PC-9 (cell line): ENCODE measurements around the gene STAMBPL1.

Source experiments
- EZH2 ChIP-seq: fragments of 200-600 bp; sonication (generic); IDR thresholded peaks from 2 replicates; pipeline ENCODE4 v1.8.0; 2017; ENCODE audit warnings: antibody characterized with exemption, low read depth
- TF ChIP-seq, protein P1 (sequence below): fragments of 200-600 bp; sonication (generic); conservative IDR thresholded peaks from 2 replicates; pipeline ENCODE4 v1.6.1; 2017; ENCODE audit warnings: mixed run types, antibody characterized with exemption, mild to moderate bottlenecking, moderate library complexity

DNA sequence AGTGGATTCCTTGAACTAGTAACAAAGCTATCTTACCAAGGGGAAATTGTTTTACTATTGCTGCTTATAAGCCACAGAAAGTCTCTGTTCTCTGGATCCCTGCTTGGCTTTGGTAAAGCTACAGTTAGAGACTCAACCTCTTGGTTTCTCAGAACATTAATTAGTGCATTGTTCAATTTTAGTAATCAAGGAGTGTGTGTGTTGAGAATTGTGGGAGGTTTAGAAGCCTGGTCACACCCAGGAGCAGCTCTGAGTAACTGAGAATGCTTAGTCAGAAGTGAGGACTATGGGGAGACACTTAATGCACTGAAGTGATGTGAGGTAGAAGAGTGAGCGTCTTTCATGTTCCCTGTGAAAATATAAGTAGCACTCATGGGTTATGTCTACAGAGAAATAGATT lies 80.8 kb downstream of the STAMBPL1 start:
- TF ChIP-seq EZH2 = no peak
- TF ChIP-seq, protein P1, sequence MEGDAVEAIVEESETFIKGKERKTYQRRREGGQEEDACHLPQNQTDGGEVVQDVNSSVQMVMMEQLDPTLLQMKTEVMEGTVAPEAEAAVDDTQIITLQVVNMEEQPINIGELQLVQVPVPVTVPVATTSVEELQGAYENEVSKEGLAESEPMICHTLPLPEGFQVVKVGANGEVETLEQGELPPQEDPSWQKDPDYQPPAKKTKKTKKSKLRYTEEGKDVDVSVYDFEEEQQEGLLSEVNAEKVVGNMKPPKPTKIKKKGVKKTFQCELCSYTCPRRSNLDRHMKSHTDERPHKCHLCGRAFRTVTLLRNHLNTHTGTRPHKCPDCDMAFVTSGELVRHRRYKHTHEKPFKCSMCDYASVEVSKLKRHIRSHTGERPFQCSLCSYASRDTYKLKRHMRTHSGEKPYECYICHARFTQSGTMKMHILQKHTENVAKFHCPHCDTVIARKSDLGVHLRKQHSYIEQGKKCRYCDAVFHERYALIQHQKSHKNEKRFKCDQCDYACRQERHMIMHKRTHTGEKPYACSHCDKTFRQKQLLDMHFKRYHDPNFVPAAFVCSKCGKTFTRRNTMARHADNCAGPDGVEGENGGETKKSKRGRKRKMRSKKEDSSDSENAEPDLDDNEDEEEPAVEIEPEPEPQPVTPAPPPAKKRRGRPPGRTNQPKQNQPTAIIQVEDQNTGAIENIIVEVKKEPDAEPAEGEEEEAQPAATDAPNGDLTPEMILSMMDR = no peak
